ENCODE data around the gene ANAPC5.
"Not testable (repeated sequence)": the region's sequence is repeated elsewhere in the genome, so short reads cannot be mapped to it uniquely, and the experiment has no call there.

Gene ANAPC5, protein sequence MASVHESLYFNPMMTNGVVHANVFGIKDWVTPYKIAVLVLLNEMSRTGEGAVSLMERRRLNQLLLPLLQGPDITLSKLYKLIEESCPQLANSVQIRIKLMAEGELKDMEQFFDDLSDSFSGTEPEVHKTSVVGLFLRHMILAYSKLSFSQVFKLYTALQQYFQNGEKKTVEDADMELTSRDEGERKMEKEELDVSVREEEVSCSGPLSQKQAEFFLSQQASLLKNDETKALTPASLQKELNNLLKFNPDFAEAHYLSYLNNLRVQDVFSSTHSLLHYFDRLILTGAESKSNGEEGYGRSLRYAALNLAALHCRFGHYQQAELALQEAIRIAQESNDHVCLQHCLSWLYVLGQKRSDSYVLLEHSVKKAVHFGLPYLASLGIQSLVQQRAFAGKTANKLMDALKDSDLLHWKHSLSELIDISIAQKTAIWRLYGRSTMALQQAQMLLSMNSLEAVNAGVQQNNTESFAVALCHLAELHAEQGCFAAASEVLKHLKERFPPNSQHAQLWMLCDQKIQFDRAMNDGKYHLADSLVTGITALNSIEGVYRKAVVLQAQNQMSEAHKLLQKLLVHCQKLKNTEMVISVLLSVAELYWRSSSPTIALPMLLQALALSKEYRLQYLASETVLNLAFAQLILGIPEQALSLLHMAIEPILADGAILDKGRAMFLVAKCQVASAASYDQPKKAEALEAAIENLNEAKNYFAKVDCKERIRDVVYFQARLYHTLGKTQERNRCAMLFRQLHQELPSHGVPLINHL
- 47.3 to 136 (median 99.7) reads per million in 17 experiments for total RNA-seq

DNA sequence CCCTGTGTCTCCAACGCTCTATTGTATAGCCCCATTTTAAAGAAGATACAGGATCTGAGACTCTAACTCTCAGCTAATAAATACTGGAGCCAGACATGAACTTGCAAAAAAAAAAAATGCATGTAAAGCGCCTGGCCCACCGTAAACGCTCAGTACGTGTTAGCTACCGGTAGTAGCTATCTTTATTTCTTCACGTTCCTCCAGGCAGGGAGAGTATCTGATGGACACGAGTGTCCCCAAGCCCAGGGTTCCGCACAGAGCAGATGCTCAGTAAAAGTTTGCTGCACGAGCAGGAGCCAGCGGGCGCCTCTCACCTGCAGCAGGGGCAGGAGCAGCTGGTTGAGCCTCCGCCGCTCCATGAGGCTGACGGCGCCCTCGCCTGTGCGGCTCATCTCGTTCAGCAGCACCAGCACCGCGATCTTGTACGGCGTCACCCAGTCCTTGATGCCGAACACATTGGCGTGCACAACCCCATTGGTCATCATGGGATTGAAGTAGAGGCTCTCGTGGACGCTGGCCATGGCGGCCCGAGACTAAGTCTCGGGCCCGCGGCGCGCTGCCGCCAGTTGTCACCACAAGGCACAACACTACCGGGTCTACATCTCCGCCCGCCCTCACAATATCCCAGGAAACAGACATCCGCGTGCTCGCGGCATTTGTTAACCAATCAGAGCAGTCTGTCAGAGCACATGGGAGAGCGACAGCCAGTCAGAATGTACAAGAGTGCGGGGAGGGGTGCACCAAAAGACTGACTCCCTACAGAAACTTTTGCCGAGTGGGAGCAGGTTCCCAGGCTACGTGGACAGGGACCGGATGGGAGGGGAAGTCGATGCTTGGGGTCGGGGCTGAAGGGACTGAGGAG, at the start of gene ANAPC5:
ANAPC5 (minus strand) TSS at position 592 of the 862 bp plus-strand sequence; CDS start at position 521, 71 bp downstream.
- DNase-seq = peak; percentile 96 to 99 (median 98)

DNA sequence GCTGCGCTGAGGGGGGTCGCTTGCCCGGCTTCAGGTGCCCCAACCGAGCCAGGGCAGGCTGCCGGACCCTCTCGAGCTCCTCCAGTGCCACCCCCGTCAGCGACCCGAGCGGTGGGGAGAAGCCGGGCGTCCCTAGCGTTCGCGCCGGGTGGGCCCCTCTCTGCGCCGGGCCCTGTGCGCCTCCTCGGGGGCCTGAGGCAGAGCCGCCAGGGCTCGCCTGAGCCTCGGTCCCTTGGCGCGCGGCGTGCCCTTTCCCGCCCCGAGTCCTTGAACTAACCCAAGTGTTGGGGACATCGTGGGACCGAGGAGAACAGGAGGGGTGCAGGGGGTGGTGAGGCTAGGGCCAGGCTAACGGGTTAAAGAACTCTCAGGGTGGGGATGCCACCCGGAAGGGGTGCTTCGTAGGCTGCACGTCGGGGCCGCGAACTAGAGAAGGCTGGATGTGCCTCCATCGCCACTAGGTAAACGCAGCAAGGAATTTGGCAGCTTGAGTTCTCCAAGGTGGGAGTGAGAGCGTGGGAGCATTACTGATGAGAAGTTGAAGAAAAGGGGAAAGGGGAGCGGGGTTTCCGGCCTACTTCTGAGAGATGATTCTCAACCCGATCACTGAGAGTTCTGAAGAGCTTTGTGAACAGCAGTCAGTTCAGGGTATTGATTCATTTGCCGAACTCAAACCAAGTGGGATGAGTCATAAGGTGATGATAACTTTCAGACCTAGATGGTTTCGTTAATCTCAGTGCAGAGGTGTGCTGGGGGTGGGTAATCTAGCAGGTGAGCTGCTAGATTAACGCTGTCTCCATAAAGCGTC, 48.3 kb upstream of the ANAPC5 start:
- peak; percentile 25 to 65 (median 44) for DNase-seq

DNA sequence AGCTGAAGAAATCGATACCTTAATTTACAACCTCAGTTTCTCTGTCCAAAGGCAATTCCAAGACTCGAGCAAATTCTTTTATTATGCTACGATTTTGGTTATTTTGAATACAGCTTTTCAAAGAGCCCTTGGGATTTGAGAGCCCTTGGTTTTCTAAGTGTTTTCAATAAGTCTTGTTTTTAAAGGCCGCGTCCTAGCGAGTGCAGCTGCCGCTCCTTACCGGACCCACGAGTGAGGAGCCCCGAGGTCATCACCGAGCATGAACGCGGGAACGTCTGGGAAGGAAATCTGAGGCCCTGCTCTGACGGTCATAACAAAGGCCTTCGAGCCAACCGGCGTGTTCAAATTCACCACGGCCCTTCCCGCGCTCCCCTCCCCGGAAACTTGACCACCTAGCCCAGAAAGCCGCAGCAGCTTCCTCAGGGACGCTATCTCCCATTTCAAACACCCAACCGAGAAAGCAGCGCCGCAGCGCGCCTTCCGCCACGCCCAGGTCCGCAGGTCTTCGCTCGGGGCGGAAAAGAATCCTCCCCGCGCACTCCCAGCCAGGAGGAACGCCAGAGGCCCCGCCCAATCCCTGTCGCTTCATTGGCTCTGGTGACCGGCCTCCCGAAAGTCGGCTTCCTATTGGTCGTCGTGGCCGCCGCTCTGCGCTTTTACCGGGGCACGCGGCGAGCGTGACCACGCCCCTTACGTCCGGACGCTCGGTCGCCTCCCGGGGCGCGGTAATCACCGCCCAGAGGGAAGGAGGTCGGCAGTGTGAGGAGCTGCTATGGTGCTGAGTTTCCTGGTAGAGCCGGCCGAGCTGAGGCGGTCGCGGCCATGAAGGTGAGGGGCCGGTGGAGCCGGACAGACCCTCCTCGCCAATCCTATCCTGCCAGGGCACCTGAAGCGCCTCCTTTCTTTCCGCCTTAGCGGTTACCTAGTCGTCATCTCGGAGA, 47.5 kb upstream of the ANAPC5 start, which contains the start of gene RNF34:
RNF34 (plus strand) TSS at position 728 of the 941 bp plus-strand sequence; CDS start at position 823, 95 bp downstream.
- DNase-seq = peak; percentile 99 to 100 (median 99)

DNA sequence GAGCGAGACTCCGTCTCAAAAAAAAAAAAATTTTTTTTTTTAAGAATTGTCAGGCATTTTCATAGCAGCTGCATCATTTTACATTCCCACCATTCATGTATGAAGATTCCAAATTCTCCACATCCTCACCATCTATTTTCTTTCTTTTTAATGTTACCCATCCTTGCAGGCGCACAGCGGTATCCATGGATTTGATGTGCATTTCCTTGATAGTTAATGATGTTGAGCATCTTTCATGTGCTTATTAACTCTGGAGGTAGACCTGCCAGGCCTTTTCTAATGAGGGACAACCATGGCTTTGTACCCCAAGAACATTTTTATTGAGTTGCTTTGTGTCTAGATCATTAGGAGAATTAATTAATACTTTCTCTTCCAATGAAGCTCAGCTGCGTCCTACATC, 46.1 kb upstream of the ANAPC5 start:
- DNase-seq = no peak

DNA sequence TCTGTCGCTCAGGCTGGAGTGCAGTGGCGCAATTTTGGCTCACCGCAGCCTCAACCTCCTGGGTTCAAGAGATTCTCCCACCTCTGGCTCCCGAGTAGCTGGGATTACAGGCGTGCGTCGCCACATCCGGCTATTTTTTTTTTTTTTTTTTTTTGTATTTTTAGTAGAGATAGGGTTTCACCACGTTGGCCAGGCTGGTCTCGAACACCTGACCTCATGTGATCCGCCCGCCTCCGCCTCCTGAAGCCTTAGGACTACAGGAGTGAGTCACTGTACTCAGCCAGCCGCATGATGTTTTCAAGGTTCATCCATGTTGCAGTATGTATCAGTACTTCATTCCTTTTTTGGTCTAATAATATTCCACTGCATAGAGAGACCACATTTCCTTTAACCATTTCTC, 45.3 kb upstream of the ANAPC5 start:
- peak in 1 of 4 experiments; percentile 10 for DNase-seq

DNA sequence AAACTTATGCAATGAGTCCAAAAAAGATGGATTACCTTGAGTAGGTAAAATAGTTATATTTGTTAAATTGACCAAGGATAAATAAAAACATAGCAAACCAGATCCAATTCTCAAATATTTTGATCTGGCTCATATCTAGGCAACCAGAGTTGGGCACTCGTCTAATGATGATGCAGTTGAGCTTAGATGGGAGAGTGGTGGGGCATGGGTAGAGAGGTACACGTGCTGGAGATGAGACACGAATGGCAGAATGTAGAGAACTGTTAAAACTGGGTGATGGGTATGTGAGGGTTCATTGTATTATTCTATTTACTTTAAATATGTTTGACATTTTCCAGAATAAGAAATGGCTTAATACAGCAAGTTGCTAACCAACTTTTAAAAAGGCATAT, 40.1 kb upstream of the ANAPC5 start:
- DNase-seq = no peak

DNA sequence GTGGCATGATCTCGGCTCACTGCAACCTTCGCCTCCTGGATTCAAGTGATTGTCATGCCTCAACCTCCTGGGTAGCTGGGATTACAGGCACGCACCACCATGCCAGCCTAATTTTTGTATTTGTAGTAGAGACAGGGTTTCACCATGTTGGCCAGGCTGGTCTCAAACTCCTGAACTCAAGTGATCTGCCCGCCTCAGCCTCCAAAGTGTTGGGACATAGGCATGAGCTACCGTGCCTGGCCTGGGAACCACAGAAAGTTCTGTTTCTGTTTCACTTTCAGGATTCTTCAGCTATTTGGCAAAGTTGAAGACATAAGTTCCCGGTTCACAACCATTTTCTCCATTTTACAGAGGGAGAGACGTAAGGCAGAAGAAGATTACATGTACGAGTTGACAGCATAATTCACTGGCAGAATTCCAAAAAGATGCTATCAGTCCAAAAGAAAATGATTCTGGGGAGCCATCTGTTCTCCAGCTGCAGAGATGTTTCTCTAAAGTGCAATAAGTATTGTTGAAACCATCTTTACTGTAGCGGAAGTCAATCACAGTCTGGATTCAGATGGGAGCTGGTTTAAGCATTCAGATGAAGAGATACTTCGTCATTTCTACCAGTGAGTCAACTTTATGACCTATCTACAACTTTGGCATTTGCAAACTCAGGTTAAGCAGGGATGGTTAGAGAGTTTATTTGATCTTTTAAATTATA, 39.6 kb upstream of the ANAPC5 start:
- DNase-seq = peak; percentile 66 to 78 (median 78)

DNA sequence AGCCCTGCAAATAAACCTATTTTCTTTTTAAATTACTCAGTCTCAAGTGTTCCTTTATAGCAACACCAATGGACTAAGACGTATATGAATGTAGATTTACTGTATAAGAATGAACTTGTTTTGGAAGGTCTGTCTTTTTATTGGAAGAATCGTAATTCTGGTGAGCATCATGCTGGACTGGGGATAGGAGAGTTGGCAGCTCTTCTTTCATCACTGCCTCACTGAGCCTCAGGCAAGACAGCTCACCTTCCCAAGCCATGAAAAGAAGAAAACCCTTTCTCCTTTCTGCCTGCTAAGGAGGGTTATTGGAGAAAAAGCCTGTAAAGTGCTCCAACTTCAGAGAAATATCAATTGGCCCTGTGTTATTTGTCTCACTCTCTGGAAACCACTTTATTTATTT, 38.6 kb upstream of the ANAPC5 start:
- no peak for DNase-seq

DNA sequence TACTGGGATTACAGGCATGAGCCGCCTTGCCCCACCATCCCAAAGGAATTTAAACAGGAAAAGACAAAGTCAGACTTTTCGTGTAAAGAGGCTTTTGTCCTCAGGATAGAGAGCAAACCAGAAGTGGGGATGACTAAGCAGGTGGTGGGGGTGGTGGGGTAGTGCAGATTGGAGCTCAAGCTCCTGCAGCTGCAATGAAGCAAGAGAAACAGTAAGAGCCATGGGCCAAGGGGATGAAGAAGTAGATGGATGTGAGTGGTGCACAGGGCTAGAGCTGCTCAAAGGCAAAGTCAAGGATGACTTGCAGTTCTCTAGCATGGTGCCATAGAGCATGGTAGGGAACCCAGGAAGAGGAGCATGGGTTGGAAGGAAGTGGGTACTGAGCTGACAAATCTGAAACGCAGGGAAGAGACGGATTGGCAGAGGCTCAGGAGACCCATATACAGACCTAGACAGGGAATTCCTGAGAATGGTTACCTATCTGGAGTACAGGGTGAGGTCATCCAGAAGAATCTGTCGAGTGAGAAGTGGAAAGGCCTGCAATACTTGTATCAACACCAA, 36.3 kb upstream of the ANAPC5 start:
- peak; percentile 28 to 65 (median 62) for DNase-seq

DNA sequence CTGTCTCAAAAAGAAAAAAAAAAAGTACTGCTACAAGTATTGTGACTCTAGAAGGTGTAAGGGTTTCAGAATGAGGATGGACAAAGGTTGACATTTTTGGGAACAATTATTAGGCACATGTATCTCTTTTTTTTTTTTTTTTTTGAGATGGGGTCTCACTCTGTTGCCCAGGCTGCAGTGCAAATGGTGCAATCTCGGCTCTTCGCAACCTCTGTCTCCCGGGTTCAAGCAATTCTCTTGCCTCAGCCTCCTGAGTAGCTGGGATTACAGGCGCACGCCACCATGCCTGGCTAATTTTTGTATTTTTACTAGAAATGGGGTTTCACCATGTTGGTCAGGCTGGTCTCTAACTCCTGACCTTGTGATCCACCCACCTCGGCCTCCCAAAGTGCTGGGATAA, 32.7 kb upstream of the ANAPC5 start:
- DNase-seq = not testable (repeated sequence)

DNA sequence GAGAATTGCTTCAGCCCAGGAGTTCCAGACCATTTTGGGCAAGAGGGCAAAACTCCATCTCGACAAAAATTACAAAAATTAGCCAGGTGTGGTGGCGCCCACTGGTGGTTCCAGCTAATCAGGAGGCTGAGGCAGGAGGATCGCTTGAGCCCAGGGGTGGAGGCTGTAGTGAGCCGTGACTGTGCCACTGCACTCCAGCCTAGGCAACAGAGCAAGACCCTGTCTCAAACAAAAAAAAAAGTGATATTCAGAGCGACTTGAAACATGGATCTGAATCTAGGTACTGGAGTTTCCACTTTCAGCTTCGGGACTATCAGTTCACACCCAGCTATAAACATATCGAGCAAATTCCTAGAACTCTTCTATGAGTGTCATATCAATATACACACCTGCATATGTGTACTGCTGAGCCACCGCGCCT, 31.4 kb upstream of the ANAPC5 start:
- DNase-seq = no peak

DNA sequence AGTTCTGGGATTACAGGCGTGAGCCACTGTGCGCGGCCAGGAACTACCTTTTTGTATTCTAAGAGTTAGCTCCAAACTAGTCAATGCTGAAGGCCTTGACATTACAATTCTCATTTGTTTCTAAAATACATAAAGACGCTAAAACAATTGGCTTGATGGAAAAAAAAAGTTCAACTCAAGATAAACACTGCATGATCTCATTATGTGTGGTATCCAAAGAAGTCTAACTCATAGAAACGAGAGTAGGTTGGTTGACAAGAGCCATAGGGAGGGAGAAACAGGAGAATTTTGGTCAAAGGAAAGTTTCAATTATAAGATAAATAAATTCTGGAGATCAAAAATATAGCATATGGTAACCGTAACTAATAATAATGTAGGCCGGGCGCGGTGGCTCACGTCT, 27.7 kb upstream of the ANAPC5 start:
- DNase-seq = no peak

DNA sequence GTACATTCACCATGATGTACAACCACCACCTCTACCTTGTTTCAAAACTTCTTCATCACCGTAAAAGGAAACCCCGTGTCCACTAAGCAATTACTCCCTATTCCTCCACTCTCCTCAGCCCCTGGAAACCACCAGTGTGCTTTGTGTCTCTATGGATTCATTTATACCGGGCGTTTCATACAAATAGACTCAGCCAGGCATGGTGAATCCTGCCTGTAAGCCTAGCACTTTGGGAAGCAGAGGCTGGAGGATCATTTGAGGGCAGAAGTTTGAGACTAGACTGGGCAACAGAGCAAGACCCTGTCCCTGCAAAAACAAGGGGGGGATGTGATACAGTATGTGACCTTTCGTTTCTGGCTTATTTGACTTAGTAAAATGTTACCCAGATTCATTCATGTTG, 26.5 kb upstream of the ANAPC5 start:
- no peak for DNase-seq

DNA sequence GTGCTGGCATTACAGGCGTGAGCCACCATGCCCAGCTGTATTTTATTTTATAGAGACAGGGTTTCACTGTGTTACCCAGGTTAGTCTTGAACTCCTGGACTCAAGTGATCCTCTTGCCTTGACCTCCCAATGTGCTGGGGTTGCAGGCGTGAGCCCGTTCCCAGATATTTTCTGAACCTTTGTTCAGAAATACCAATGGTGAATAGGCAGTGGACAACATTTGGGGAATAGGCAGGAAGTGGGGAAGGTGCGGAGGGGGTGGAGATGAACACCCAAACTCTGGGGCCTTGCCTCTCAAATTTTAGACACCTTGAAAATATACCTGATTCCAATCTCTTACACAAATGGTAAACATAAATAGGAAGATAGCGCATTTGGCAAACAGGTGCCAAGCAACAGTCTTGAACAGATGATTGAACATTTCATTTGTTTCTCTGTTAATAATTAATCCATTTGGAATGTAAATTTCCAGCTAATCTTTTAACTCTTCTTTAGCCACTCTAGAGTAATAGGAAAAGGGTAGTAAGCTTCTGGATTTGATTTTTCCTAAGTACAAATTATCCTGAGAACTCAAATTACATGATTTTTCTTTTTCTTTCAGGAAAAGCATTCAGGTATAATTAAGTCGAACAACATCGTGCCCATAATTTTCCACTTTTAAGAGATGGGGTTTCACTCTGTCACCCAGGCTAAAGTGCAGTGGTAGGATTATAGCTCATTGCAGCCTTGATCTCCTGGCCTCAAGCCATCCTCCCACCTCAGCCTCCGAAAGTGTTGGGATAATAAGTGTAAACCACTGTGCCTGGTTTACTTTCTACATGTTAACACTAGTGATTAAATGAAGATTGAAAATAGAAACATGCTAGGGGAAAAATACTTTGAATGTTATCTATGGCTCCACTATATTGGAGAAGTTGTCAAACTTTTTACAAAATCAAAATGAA, 24.8 kb upstream of the ANAPC5 start:
- DNase-seq = no peak

DNA sequence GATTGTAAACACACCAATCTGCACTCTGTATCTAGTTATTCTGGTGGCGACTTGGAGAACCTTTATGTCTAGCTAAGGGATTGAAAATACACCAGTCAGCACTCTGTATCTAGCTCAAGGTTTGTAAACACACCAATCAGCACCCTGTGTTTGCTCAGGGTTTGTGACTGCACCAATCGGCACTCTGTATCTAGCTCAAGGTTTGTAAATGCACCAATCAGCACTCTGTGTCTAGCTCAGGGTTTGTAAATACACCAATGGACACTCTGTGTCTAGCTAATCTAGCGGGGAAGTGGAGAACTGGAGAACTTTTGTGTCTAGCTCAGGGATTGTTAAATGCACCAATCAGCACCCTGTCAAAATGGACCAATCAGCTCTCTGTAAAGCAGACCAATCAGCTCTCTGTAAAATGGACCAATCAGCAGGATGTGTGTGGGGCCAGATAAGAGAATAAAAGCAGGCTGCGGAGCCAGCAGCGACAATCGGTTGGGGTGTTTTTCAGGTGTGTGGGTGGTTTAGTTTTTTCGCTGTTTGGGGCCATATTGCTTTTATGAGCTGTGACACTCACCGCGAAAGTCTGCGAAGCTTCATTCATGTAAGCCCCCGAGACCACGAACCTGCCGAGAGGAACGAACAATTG, 22.9 kb upstream of the ANAPC5 start:
- not testable (repeated sequence) for DNase-seq

DNA sequence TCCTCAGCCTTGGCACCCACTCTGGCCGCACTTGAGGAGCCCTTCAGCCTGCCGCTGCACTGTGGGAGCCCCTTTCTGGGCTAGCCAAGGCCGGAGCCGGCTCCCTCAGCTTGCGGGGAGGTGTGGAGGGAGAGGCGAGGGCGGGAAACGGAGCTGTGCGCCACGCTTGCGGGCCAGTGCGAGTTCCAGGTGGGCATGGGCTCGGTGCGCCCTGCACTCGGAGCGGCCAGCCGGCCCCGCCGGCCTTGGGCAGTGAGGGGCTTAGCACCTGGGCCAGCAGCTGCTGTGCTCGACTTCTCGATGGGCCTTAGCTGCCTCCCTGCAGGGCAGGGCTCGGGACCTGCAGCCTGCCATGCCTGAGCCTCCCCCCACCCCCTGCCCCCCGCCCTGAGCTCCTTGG, 22.1 kb upstream of the ANAPC5 start:
- DNase-seq = not testable (repeated sequence)

DNA sequence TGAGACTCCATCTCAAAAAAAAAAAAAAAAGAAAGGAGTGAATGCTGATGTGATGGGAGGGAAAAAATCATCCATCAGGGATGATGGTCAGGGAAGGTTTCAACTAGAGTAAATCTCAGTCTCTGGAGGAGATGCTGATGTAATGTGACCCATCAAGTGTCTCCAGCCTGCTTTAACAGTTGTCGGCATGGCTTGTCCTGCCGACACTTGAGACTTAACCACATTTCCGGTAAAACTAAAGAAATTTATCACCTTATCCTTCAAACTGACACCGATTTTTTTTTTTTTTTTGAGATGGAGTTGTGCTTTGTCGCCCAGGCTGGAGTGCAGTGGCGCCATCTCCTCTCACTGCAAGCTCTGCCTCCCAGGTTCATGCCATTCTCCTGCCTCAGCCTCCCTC, 21.5 kb upstream of the ANAPC5 start:
- DNase-seq = no peak

DNA sequence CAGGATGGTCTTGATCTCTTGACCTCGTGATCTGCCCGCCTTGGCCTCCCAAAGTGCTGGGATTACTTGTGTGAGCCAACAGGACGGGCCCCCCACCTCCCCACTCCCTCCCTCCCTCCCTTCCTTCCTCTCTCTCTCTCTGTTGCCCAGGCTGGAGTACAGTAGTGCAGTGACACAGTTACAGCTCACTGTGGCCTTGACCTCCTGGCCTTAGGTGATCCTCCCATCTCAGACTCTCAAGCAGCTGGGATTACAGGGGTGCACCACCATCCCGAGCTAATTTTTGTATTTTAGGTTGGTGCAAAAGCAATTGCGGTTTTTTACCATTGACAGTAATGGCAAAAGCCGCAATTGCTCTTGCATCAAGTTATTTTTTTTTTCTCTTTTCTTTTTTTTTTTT, 19.2 kb upstream of the ANAPC5 start:
- DNase-seq = no peak
